Measurements from ENCODE around the gene DDX49. TPM values are rescaled to one million over a fixed set of nuclear protein-coding genes. Genes with fewer than 3 reads are reported as not detected.

Gene DDX49
- total RNA-seq, 2 donors from 2014 or later, result 22.1 to 31.9 TPM

DNA sequence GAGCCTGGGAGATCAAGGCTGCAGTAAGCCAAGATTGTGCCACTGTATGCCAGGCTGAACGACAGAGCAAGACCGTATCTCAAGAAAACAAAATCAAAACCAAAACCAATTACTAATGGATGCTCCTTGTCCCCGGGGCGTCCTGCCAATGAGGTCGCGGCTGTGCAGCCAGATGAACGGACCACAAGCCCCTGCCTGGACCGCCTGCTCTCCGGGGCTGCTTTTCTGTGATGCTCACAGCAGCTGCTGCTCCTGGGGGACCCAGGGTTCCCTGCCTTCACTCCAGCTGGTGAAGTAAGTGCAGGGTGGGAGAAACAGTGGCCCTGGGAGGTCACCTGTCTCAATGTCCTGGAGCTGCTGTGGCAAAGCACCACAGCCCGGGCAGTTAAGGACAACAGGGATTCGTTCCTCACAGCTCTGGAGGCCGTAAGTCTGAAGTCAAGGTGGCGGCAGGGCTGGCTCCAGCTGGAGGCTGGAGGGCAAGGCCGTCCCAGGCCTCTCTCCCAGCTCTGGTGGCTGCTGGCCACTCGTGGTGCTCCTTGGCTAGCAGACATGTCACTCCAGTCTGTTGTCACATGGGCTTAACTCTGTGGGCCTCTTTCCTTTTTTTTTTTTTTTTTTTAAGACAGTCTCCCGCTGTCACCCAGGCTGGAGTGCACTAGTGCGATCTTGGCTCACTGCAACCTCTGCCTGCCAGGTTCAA, 10.4 kb upstream of the DDX49 start:
- no peak for TF ChIP-seq CTCF (IDR thresholded peaks at IDR 0.05)
- H3K36me3 ChIP-seq, result peaks cover 42% of the 10 kb centered on the region
- H3K4me1 ChIP-seq, result no peaks in the 10 kb centered on the region
- no peak overlapping the region for H3K4me3 ChIP-seq
- H3K27me3 ChIP-seq, result no peaks in the 10 kb centered on the region
- no peak for DNase-seq (ENCODE audit: low spot score)
- no peak overlapping the region for H3K27ac ChIP-seq
- H3K9me3 ChIP-seq, result no peaks in the 10 kb centered on the region

- Histone ChIP-seq H3K4me3 (no peak overlapping the region), H3K36me3 (peaks cover 49% of the 10 kb centered on the region), H3K4me1 (no peaks in the 10 kb centered on the region), H3K27ac (no peak overlapping the region), H3K27me3 (no peaks in the 10 kb centered on the region), H3K9me3 (no peaks in the 10 kb centered on the region)
- no peak for DNase-seq (ENCODE audit: low spot score)
- no peak for TF ChIP-seq CTCF (IDR thresholded peaks at IDR 0.05)
Observed at GRCh38 chr19:18910010-18910409, 9.5 kb upstream of the DDX49 start.

DNA sequence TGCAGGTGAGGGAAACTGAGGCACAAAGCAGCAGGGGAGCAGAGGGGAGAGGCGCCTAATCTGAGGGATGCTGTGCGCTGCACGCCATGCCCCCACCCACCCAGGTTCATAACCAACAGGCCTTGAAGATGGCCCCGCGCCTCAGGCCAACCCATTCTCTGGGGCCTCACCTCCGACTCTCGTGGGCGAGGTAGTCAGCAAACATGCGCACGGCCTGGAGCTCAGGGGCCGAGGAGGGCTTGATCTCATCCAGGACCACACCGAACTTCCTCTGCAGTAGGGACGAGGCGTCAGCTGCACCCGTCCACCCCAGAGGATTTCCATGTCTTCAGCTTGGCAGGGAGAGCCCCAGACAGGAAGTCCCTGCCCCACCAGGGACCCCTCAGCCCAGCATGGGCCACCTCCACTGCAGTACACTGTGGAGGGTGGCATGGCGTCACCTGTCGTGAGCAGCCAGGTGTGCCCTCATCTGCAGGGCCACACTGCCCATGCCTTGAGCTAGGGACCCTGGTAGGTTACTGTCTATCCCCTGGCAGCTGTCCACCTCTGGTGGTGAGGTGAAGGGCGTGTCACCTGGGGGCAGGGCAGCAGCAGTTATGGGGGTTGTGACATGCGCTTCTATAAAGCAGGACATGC, 8.6 kb upstream of the DDX49 start:
- TF ChIP-seq CTCF (IDR thresholded peaks at IDR 0.05), result no peak
- Histone ChIP-seq H3K9me3 (no peaks in the 10 kb centered on the region), H3K4me1 (peaks cover 0 to 6% of the 10 kb centered on the region in 2 donors), H3K27me3 (no peaks in the 10 kb centered on the region), H3K4me3 (no peak overlapping the region), H3K27ac (no peak overlapping the region), H3K36me3 (peaks cover 49% of the 10 kb centered on the region)
- no peak for DNase-seq (ENCODE audit: low spot score)

DNA sequence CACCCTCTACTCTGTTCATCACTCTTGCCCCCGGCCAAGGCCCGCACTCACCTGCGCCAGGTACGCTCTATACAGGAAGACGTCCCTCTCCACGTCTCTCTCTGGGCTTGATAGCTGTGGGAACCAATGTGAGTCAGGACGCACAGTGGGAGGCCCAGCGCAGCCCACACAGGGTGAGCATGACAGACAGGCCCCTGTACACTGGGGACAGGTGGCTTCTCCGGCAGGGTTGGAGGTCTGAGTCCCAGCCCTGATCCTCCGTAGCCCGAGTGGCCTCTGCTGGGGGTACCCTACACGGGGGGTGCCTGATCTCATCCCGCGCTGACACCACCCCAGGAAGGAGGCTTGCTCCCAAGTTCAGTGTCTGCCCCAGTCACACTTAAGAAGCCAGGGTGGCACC, 6.6 kb upstream of the DDX49 start:
- H3K27me3 ChIP-seq, result no peaks in the 10 kb centered on the region
- peaks cover 0 to 16% of the 10 kb centered on the region in 2 donors for H3K4me1 ChIP-seq
- no peak for DNase-seq (ENCODE audit: low spot score)
- peaks cover 29% of the 10 kb centered on the region for H3K36me3 ChIP-seq
- no peak for TF ChIP-seq CTCF (IDR thresholded peaks at IDR 0.05)
- no peak overlapping the region for H3K27ac ChIP-seq
- H3K9me3 ChIP-seq, result no peaks in the 10 kb centered on the region
- H3K4me3 ChIP-seq, result no peak overlapping the region

DNA sequence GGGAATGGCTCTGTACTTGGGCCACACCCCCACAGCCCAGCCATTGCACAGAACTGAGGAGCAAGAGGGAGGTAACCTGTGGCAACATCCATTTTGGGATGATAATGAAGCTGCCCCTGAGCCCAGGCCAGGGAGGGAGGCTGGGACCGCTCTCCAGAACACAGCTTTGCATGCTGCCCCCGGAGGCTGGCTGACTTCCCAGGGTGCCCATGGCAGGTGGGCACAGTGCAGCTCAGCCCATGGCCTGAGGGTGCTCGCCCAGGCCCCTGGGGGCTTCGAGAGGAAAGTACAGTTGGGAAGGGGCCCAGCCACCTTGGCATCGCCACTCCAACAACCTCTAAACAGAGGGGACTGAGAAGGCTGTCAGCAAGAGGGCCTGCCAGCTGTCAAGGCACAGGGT, 6.0 kb upstream of the DDX49 start:
- peaks cover 28% of the 10 kb centered on the region for H3K36me3 ChIP-seq
- no peak overlapping the region for H3K4me3 ChIP-seq
- no peak for TF ChIP-seq CTCF (IDR thresholded peaks at IDR 0.05)
- no peak for DNase-seq (ENCODE audit: low spot score)
- H3K27ac ChIP-seq, result no peak overlapping the region
- H3K4me1 ChIP-seq, result peaks cover 0 to 21% of the 10 kb centered on the region in 2 donors
- H3K9me3 ChIP-seq, result no peaks in the 10 kb centered on the region
- H3K27me3 ChIP-seq, result no peaks in the 10 kb centered on the region
